Activated CD8-positive, alpha-beta memory T cell treated with anti-CD3 and anti-CD28 coated beads, Interleukin-2, amount 50 U/mL, for 24 hours (primary cell): Measurements from ENCODE around the gene DNAH17.

Source experiments
- DNase-seq: peaks from one replicate; pipeline ENCODE4 v3.0.0-alpha.2; 2020; ENCODE audit errors: extremely low read depth

The DNAH17 gene

GRCh38 chr17:78449983-78450595 is 127.1 kb downstream of the DNAH17 start:
- DNase-seq: no peak

- DNase-seq: no peak
Observed at GRCh38 chr17:78448356-78448993, 128.7 kb downstream of the DNAH17 start.

GRCh38 chr17:78446833-78447232 is 130.4 kb downstream of the DNAH17 start:
- DNase-seq: no peak

DNA sequence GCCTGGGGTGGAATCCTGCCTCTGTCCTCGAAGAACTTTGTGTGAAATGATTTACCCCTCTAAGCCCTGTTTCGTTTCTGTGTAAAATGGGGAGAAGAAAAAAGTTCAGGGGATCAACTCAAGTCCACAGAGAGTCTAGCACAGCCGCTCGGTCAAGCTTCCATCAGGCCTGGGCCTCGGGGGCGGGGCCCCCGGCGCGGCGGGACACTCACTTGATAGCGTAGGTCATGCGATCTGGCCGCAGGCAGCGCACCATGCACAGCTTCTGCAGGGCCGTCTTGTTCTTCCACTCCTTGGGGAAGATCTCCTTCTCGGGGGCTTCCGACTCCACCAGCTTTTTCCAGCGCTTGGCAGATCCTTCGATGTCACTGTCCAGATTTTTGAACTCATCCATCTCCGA is 132.8 kb downstream of the DNAH17 start:
- no peak for DNase-seq

- no peak for DNase-seq
Observed at GRCh38 chr17:78442648-78443218, 134.5 kb downstream of the DNAH17 start.

DNA sequence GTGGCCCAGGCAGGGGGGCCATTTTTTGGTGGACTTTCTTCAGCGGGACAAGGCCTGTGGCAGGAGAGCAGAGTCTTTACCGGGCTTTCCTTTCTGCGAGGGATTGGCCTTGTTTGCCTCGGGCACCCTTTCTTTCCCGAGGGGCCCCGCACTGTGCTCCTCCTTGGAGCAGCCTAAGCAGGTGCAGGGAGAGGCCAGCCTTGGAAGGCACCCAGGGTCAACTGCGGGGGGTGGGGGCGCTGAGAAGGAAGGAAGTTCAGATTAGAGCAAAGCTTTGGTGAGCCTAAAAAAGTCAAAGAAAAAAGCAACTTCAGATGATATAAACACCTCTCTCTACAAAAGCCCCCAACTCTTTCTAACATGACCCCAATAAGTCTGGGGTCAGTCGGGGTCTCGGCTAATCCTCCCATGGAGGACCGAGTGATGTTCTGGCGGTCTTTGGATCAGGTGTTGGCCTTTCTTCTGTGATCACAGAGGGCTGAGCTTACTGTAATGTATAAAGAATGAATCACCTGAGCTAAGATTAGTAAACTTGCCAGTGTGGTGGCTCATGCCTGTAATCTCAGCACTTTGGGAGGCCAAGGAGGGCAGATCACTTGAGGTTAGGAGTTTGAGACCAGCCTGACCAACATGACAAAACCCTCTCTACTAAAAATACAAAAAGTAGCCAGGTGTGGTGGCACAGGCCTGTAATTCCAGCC is 135.8 kb downstream of the DNAH17 start:
- DNase-seq: no peak

GRCh38 chr17:78438694-78439325 is 138.4 kb downstream of the DNAH17 start:
- DNase-seq: no peak

- no peak for DNase-seq
Observed at GRCh38 chr17:78438271-78438691, 138.9 kb downstream of the DNAH17 start.

GRCh38 chr17:78437508-78438169 is 139.6 kb downstream of the DNAH17 start:
- DNase-seq: no peak

DNA sequence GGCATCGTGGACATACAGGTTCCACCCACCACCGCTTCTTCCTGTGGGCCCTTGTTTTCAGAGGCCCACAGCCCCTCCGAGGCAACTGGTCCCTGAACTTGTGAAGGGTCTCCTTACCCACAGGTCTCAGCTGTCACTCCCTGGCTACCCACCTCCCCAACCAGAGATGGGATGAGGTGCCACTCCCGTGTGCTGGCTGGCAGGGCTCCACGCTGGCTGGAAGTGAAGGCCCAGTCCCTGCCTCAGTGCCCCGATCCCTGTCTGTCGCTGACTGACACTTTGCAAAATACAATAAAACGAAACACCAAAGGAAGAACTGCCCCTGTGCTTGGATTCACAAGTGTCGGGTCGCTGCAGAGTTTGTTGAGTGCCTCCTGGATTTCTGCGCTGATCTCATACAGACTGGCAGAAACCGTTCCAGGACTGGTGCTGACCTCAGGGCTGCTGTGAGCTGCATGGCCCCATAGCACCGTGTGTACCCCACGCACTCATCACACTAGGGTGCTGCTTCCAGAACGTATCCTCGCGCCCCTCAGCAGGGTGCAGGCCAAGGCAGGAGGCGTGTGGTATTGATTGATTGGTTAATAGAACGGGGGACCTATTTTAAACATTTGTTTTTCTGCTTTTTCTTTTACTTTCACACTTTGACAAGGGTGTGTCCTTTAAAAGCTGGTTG is 141.7 kb downstream of the DNAH17 start:
- no peak for DNase-seq

DNA sequence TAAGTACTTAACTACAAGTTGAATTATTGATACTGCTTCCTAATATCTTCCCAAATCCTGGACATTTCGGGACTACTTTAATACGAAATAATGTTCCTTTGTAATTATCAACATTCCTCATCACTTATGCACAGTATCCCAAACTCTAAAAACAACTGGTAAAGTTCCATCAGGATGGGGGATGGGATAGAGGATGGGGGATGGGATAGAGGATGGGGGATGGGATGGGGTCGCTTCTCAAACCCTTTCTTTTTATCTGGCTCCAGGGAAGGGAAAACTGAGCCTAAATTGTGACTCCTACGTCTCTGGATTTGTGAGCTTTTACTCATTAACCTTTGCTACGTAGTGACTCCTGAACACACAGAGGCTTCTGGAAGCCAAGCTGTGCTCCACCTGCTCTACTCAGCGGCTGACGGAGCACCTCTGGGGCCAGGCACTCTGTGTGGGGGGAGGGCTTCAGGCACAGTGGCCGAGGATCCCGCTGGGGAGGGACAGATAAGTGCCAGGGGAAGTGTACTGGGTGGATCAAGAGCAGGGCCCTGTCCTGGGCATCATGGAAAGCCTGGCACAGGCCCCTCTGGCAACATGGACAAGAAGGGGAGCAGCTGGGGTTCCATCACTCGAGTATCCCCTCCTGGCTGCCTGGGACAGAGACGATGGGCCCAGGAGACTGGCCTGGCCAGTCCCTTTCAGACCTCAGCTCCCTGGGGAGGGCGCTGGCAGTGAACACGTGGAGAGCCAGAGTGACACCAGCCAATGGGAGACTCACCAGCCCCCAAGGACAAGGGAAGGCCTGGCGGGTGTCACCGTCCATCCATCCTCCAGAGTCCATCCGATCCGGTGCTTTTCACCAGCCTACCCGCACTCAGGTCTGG is 142.5 kb downstream of the DNAH17 start:
- DNase-seq: no peak

- no peak for DNase-seq
Observed at GRCh38 chr17:78433780-78434335, 143.3 kb downstream of the DNAH17 start.

GRCh38 chr17:78433013-78433727 is 144.0 kb downstream of the DNAH17 start:
- no peak for DNase-seq

DNA sequence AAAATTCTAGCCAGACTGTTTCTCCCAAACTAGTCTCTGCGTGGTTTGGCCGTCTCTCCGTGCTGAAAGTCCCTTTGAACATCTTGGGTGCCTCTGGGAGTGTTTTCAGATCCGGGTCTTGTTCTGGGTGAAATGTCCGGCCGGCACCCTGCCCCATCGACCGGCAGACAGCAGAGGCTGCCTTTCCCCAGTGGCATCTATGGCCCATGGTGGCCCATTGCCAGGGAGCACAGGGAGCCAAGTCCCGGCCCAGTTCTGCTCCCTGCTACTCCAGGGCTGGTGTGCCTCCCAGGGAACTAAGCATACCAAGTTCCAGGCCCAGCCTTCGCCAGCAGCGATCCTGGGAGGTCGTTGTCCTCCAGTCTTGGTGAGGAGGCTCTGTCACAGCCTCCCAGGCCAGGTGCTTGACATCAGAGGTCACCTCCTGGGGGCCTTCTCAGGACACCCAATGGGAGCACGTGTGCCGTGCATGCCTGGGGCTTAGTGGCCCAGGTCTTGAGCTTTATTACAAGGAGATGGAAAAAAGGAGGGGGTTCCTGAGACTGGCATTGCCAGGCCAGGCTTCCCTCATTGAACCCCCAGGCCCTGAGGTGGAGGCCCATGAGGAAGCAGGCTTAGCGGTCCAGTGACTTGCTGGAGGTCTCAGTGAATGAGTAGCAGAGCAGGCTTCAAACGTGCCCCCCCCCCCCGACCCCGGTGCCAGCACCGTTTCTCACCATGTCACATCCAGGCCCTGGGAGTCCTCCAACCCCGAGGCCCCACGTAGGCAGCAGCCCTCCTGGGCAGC is 144.8 kb downstream of the DNAH17 start:
- DNase-seq: no peak

- DNase-seq: no peak
Observed at GRCh38 chr17:78431692-78431958, 145.6 kb downstream of the DNAH17 start.

DNA sequence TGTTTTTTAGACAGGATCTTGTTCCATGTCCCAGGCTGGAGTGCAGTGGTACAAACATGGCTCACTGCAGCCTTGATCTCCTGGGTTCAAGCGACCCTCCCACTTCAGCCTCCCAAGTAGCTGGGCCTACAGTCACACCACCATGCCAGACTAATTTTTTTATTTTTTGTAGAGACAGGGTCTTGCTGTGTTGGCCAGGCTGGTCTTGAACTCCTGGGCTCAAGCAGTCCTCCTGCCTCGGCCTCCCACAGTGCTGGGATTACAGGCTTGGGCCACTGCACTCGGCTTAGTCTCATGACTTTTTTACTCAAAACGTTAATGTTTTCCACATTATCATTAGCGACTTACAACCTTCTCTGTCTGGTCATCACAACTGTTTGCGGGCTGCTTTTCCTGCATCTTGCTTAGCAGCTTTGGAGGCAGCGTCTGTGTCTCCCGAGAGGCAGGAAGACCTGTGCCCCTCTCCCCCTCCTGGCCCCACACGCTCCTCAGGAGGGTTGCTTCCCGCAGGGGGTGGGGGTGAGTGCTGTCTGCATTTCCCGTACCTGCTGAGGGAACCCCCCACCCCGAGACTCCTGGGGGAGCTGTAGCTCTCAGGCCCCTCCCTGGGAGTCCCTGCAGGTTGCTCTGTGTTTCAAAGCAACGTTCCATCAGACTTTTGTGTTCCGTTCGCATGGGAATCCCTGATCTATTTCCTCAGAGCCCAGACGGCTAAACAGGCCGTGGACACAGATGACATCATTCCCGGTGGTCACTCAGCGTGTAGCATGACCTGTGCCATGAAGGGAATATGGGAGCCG is 146.1 kb downstream of the DNAH17 start:
- no peak for DNase-seq

GRCh38 chr17:78429618-78429995 is 147.6 kb downstream of the DNAH17 start:
- DNase-seq: no peak
